ENCODE data around the gene CRTAP.
"Not testable (repeated sequence)": the region's sequence is repeated elsewhere in the genome, so short reads cannot be mapped to it uniquely, and the experiment has no call there.

CRTAP gene

DNA sequence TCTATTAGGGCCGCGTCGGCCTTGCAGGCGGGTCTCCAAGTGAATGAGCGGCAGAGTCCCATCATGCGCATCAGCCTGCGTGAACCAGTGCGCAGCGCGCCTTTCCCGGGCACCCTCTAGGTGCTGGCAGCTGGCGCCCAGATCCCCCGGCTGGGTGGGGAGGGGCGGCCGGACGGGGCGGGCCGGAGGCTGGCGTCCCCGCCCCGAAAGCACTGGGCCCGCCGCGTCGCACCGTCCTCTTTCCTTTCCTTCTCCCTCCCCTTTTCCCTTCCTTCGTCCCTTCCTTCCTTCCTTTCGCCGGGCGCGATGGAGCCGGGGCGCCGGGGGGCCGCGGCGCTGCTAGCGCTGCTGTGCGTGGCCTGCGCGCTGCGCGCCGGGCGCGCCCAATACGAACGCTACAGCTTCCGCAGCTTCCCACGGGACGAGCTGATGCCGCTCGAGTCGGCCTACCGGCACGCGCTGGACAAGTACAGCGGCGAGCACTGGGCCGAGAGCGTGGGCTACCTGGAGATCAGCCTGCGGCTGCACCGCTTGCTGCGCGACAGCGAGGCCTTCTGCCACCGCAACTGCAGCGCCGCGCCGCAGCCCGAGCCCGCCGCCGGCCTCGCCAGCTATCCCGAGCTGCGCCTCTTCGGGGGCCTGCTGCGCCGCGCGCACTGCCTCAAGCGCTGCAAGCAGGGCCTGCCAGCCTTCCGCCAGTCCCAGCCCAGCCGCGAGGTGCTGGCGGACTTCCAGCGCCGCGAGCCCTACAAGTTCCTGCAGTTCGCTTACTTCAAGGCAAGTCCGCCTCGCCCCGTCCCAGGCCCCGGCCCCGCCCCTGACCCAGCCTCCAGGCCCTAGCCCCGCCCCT, at the start of gene CRTAP:
Gene CRTAP (plus strand): TSS at position 243 of the 850 bp plus-strand sequence. CDS start 64 bp downstream, at position 307.
- peak; percentile 70 to 71 for DNase-seq (ENCODE audit: low read depth in 2 of 2)

- DNase-seq (ENCODE audit: low read depth in 2 of 2), result no peak
Measured at GRCh38 chr3:33064929-33065328, 48.9 kb upstream of the CRTAP start.

GRCh38 chr3:33067484-33067883, 46.3 kb upstream of the CRTAP start:
- no peak for DNase-seq (ENCODE audit: low read depth in 2 of 2)

GRCh38 chr3:33069862-33070261, 44.0 kb upstream of the CRTAP start:
- DNase-seq (ENCODE audit: low read depth in 2 of 2), result not testable (repeated sequence)

DNA sequence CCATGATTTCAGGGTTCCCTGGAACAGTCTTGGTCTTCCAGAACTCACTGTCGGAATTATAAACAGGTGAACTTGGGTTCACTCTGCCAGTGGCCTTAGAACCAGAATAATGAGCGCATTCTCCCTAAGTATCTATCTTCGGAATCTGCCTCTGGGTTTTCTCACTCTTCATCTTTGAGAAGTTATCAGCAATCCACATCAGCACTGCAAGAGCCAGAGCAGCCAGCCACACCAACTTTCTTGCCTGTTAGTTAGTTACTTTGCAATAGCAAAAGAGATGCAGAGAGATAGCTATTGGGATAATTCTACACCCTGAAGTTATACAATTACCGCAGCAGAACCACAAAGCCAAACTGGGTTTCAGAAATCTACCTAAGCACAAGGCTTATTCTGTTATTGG, 42.6 kb upstream of the CRTAP start:
- no peak for DNase-seq (ENCODE audit: low read depth in 2 of 2)

GRCh38 chr3:33071946-33072345, 41.9 kb upstream of the CRTAP start:
- DNase-seq (ENCODE audit: low read depth in 2 of 2), result no peak

DNA sequence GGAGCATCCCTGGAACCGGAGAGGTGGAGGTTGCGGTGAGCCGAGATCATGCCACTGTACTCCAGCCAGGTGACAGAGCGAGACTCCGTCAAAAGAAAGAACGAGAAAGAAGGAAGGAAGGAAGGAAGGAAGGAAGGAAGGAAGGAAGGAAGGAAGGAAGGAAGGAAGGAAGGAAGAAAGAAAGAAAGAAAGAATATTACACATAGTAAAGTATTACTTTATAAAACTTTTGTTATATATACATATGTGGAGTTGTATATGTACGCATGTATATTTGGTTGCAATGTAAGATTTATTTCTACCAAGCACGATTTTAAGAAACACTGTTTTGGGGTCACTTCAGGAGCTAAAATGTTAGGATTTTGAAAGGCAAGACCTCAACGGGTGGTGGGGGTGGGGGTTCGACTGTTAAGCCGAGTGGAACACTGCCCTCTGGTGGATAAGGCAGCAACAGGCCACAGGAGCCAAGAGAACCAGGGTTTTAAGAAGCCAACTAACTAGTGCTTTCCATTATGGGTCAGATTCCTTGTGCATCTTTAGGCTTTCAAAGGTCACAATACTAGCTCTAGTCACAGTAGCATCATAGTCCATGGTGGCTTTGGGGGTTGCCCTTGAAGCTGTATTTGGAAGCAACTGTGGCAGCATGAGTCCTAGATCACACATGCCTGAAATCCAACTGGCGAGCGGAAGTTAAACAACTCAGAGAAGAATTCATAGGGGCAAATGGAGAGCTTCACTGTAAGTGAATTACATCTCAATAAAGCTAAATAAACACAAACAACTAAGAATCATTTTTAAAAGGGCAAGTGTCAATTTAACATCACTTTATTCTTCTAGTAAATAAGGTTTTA, 39.4 kb upstream of the CRTAP start:
- DNase-seq (ENCODE audit: low read depth in 2 of 2), result peak in 1 of 2 donors; percentile 39

- DNase-seq (ENCODE audit: low read depth in 2 of 2), result no peak
Measured at GRCh38 chr3:33075995-33076394, 37.8 kb upstream of the CRTAP start.

DNA sequence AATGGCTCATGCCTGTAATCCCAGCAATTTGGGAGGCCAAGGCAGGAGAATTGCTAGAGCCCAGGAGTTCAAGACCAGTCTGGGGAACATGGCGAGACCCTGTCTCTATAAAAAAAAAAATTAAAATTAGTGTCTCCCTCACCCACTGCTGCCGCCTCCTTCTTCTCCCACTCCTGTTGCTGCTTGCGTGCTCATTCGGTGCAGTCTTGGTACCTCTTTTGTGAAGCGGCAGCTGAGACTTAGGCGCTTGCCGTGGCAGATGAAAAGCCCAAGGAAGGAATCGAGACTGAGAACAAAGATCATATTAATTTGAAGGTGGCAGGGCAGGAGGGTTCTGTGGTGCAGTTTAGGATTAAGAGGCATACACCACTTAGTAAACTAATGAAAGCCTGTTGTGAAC, 36.9 kb upstream of the CRTAP start:
- no peak for DNase-seq (ENCODE audit: low read depth in 2 of 2)

GRCh38 chr3:33077976-33078375, 35.8 kb upstream of the CRTAP start:
- no peak for DNase-seq (ENCODE audit: low read depth in 2 of 2)

DNA sequence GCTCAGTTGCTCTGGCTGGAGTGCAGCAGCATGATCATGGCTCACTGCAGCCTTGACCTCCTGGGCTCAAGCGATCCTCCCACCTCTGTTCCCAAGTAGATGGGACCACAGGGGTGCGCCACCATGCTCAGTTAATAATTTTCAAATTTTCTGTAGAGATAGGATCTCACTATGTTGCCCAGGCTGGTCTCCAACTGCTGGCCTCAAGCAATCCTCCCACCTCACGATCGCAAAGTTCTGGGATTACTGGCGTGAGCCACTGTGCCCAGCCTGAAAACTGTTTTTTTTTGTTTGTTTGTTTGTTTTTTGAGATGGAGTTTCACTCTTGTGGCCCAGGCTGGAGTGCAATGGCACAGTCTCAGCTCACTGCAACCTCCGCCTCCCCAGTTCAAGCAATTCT, 34.0 kb upstream of the CRTAP start:
- not testable (repeated sequence) for DNase-seq (ENCODE audit: low read depth in 2 of 2)

DNA sequence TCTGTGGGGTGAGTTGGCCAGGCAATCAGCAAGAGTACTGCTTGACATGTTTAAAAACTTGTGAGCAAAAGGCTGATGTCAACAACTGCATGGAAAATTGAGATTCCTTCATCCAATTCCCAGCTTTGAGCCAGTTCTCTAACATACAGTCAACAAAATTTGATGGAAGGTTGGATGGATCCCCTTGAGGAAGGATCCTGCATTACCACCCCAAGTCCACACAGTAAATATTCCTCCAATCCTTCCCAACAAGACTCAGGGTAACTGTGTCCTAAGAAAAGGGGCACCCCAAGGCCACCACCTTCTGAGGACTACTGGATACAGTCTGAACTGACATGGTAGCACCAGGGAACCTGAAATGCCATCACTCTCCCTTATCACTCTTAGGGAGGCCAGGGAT, 32.0 kb upstream of the CRTAP start:
- DNase-seq (ENCODE audit: low read depth in 2 of 2), result no peak

- DNase-seq (ENCODE audit: low read depth in 2 of 2), result no peak
Measured at GRCh38 chr3:33083958-33084357, 29.9 kb upstream of the CRTAP start.

DNA sequence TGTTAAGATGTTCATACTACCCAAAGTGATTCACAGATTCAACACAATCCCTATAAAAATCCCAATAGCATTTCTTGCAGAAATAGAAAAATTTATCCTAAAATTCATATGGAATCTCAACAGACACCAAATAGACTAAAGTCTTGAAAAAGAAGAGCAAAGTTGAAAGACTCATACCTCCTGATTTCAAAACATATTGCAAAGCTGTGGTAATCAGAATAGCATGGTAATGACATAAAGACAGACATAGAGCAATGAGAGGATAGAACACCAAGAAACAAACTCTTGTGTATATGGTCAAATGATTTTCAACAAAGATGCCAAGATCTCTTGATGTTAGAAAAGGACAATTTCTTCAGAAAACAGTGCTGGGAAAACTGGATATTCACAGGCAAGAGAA, 25.1 kb upstream of the CRTAP start:
- DNase-seq (ENCODE audit: low read depth in 2 of 2), result no peak

DNA sequence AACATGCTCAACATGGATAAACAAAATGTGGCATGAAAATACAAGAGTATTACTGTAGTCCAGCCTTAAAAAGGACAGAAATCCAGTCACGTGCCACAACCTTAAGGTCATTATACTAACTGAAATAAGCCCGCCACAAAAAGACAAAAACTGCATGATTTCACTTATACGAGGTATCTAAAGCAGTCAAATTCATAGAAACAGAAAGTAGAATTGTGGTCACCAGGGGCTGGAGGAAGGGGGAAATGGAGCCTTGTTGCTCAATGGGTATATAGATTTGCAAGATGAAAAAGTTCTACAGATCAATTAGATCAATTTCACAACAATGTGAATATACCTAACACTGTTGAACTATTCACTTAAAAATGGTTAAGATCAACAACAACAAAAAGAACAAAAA, 24.3 kb upstream of the CRTAP start:
- no peak for DNase-seq (ENCODE audit: low read depth in 2 of 2)

DNA sequence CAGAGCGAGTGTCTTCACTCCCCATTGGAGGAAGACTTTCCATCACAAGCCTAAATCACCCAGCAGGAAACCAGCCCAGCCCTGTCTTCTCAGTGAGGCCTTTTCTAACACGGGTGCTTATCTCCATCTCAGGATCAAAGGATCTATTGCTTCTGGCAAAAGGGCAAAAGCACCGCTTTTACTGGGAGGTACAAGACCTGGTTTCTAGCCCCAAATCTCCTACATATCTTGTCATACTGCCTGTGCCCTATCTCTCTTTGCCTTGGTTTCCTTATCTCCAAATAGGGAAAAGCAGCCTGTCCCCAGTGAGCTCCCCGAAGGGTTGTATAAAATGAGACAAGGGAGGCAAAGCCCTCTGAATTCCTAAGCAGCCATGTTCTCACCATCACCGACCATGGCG, 22.1 kb upstream of the CRTAP start:
- no peak for DNase-seq (ENCODE audit: low read depth in 2 of 2)

GRCh38 chr3:33092496-33093254, 21.1 kb upstream of the CRTAP start:
- DNase-seq (ENCODE audit: low read depth in 2 of 2), result no peak

GRCh38 chr3:33093847-33094246, 20.0 kb upstream of the CRTAP start:
- DNase-seq (ENCODE audit: low read depth in 2 of 2), result no peak

GRCh38 chr3:33095436-33095835, 18.4 kb upstream of the CRTAP start:
- no peak for DNase-seq (ENCODE audit: low read depth in 2 of 2)

GRCh38 chr3:33096093-33096868, 17.5 kb upstream of the CRTAP start:
- no peak for DNase-seq (ENCODE audit: low read depth in 2 of 2)

- no peak for DNase-seq (ENCODE audit: low read depth in 2 of 2)
Measured at GRCh38 chr3:33099109-33099645, 14.6 kb upstream of the CRTAP start.
